Ishikawa (cell line): ENCODE data around the gene ZFP1.

Source experiments
- CEBPB ChIP-seq: IDR thresholded peaks from 2 replicates; pipeline ENCODE4 v1.6.1; 2012
- CREB1 ChIP-seq: IDR thresholded peaks from 2 replicates; pipeline ENCODE4 v1.6.1; 2012; ENCODE audit warnings: low read depth
- EGR1 ChIP-seq: IDR thresholded peaks from 2 replicates; pipeline ENCODE4 v1.6.1; 2012
- EP300 ChIP-seq: IDR thresholded peaks from 2 replicates; pipeline ENCODE4 v1.6.1; 2012; ENCODE audit warnings: borderline replicate concordance
- FOXM1 ChIP-seq: IDR thresholded peaks from 2 replicates; pipeline ENCODE4 v1.6.1; 2012; ENCODE audit warnings: low read depth, borderline replicate concordance
- MAX ChIP-seq: IDR thresholded peaks from 2 replicates; pipeline ENCODE4 v1.6.1; 2012
- NFIC ChIP-seq: IDR thresholded peaks from 2 replicates; pipeline ENCODE4 v1.6.1; 2012
- RAD21 ChIP-seq: IDR thresholded peaks from 2 replicates; pipeline ENCODE4 v1.6.1; 2012; ENCODE audit warnings: low read depth
- TAF1 ChIP-seq: IDR thresholded peaks from 2 replicates; pipeline ENCODE4 v1.6.1; 2012; ENCODE audit warnings: low read depth, mild to moderate bottlenecking
- TCF12 ChIP-seq: IDR thresholded peaks from 2 replicates; pipeline ENCODE4 v1.6.1; 2012; ENCODE audit warnings: low read depth
- TEAD4 ChIP-seq: IDR thresholded peaks from 2 replicates; pipeline ENCODE4 v1.6.1; 2012
- YY1 ChIP-seq: IDR thresholded peaks from 2 replicates; pipeline ENCODE4 v1.6.1; 2012; ENCODE audit warnings: low read depth
- ZBTB7A ChIP-seq: IDR thresholded peaks from 2 replicates; pipeline ENCODE4 v1.6.1; 2012; ENCODE audit warnings: low read depth
- TF ChIP-seq, protein P1 (sequence below): IDR thresholded peaks from 2 replicates; pipeline ENCODE4 v1.6.1; 2012; ENCODE audit warnings: low read depth, mild to moderate bottlenecking
- TF ChIP-seq, protein P2 (sequence below): IDR thresholded peaks from 2 replicates; pipeline ENCODE4 v1.6.1; 2012

Gene ZFP1

DNA sequence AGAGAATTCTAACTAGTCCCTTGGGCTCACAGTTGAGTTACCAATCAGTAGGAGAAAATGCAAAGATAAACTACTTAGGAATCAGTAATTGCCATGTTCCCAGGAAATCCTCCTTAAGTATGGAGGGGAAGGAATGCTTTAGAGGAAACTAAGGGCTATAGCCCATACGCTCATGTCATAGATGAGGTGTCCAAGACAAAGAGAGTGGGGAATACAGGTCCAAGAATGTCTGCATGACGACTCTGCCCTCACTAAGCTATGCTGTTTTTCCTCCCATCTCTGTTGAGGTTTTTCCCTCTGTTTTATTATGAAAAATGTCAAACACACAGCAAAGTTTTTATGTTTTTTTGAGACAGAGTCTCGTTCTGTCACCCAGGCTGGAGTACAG, 47.7 kb upstream of the ZFP1 start:
- no peak for TF ChIP-seq YY1

DNA sequence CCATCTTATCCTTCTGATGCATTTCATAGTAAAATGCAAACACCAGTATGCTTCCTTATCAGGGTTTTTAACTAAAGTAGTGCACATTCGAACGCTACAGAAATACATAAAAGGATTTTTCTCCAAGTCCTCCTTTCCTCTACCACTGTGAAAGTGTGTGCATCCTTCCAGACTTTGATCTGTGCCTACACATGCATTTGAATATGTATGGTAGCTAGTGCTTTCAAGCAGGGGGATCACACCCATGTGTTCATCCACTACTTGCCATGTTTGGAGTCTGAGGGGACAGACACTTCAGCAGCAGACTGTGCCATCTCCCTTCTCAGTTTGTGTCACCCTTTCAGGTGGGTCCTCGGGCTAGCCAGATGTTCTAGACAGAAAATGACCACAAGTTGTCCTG, 46.7 kb upstream of the ZFP1 start:
- TF ChIP-seq, protein P1, sequence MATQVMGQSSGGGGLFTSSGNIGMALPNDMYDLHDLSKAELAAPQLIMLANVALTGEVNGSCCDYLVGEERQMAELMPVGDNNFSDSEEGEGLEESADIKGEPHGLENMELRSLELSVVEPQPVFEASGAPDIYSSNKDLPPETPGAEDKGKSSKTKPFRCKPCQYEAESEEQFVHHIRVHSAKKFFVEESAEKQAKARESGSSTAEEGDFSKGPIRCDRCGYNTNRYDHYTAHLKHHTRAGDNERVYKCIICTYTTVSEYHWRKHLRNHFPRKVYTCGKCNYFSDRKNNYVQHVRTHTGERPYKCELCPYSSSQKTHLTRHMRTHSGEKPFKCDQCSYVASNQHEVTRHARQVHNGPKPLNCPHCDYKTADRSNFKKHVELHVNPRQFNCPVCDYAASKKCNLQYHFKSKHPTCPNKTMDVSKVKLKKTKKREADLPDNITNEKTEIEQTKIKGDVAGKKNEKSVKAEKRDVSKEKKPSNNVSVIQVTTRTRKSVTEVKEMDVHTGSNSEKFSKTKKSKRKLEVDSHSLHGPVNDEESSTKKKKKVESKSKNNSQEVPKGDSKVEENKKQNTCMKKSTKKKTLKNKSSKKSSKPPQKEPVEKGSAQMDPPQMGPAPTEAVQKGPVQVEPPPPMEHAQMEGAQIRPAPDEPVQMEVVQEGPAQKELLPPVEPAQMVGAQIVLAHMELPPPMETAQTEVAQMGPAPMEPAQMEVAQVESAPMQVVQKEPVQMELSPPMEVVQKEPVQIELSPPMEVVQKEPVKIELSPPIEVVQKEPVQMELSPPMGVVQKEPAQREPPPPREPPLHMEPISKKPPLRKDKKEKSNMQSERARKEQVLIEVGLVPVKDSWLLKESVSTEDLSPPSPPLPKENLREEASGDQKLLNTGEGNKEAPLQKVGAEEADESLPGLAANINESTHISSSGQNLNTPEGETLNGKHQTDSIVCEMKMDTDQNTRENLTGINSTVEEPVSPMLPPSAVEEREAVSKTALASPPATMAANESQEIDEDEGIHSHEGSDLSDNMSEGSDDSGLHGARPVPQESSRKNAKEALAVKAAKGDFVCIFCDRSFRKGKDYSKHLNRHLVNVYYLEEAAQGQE, result no peak
- TF ChIP-seq ZBTB7A (no peak), TEAD4 (no peak), CREB1 (no peak), FOXM1 (no peak), TAF1 (no peak), MAX (no peak), CEBPB (no peak), YY1 (no peak), RAD21 (no peak), TCF12 (no peak), EP300 (no peak), EGR1 (no peak), NFIC (no peak)
- TF ChIP-seq, protein P2, sequence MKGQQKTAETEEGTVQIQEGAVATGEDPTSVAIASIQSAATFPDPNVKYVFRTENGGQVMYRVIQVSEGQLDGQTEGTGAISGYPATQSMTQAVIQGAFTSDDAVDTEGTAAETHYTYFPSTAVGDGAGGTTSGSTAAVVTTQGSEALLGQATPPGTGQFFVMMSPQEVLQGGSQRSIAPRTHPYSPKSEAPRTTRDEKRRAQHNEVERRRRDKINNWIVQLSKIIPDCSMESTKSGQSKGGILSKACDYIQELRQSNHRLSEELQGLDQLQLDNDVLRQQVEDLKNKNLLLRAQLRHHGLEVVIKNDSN, result no peak

GRCh38 chr16:75102595-75102994, 45.7 kb upstream of the ZFP1 start:
- no peak for TF ChIP-seq TCF12
- no peak for TF ChIP-seq TEAD4
- TF ChIP-seq, protein P1, result no peak
- TF ChIP-seq, protein P2, result no peak
- TF ChIP-seq ZBTB7A, result no peak
- TF ChIP-seq MAX, result no peak
- TF ChIP-seq NFIC, result no peak
- no peak for TF ChIP-seq TAF1
- no peak for TF ChIP-seq RAD21
- no peak for TF ChIP-seq EGR1
- no peak for TF ChIP-seq CEBPB
- no peak for TF ChIP-seq CREB1
- TF ChIP-seq FOXM1, result no peak
- no peak for TF ChIP-seq EP300
- TF ChIP-seq YY1, result no peak

DNA sequence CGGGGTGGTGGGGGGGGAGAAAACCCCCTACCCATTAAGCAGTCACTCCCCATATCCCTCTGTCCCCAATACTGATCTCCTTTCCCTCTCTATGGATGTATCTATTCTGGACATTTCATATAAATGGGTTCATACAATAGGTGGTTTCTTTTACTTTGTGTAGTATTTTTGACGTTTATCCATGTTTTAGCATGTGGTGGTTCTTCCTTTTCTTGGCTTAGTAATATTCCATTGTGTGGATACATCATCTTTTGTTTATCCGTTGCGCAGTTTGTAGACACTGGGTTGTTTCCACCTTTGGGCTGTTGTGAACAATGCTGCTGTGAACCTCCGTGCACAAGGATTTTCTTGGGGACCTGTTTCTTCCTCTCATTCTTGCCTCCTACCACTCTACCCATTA, 44.3 kb upstream of the ZFP1 start:
- no peak for TF ChIP-seq EGR1
- no peak for TF ChIP-seq CREB1
- TF ChIP-seq EP300, result no peak
- no peak for TF ChIP-seq TEAD4
- no peak for TF ChIP-seq NFIC
- no peak for TF ChIP-seq CEBPB

GRCh38 chr16:75104836-75105235, 43.5 kb upstream of the ZFP1 start:
- TF ChIP-seq, protein P1, result no peak
- TF ChIP-seq FOXM1, result no peak
- TF ChIP-seq NFIC, result no peak
- no peak for TF ChIP-seq CEBPB
- no peak for TF ChIP-seq TCF12
- TF ChIP-seq RAD21, result no peak
- TF ChIP-seq, protein P2, result no peak
- TF ChIP-seq CREB1, result no peak
